HEK293T (cell line): ENCODE results near the gene BLTP2.
A peak's percentile ranks its signal among the peaks of the same experiment; 100 is the strongest.

Experiments
- CTCF ChIA-PET: fragments of 350-600 bp; formaldehyde crosslinking; extraction: SDS; loops from one replicate; lab custom pipeline; 2021; ENCODE audit warnings: antibody characterized with exemption, inconsistent platforms; lab: Yijun Ruan, JAX
- POLR2A ChIA-PET: fragments of 350-600 bp; formaldehyde crosslinking; extraction: SDS; loops from one replicate; lab custom pipeline; 2020; ENCODE audit warnings: antibody characterized with exemption, inconsistent platforms; lab: Yijun Ruan, JAX
- DNase-seq: peaks from one replicate; pipeline ENCODE4 v3.0.0; 2012; ENCODE audit warnings: mixed read lengths; ENCODE audit errors: extremely low spot score
- ARNT ChIP-seq: fragments of 450-650 bp; IDR thresholded peaks from 2 replicates; pipeline ENCODE4 v1.6.1; 2017; ENCODE audit warnings: mild to moderate bottlenecking
- BHLHE40 ChIP-seq: fragments of 450-650 bp; IDR thresholded peaks from 2 replicates; pipeline ENCODE4 v1.6.1; 2016; ENCODE audit warnings: mild to moderate bottlenecking, moderate library complexity, borderline replicate concordance
- CTBP1 ChIP-seq: fragments of 450-650 bp; IDR thresholded peaks from 2 replicates; pipeline ENCODE4 v1.6.1; 2016; ENCODE audit warnings: borderline replicate concordance
- ELF4 ChIP-seq: fragments of 450-650 bp; IDR thresholded peaks from 2 replicates; pipeline ENCODE4 v1.6.1; 2017; ENCODE audit warnings: antibody characterized with exemption
- FOXA1 ChIP-seq: fragments of 450-650 bp; IDR thresholded peaks from 2 replicates; pipeline ENCODE4 v1.6.1; 2016; ENCODE audit warnings: mild to moderate bottlenecking
- FOXK2 ChIP-seq: fragments of 450-650 bp; IDR thresholded peaks from 2 replicates; pipeline ENCODE4 v1.6.1; 2016; ENCODE audit warnings: mild to moderate bottlenecking
- FOXM1 ChIP-seq: fragments of 450-650 bp; IDR thresholded peaks from 2 replicates; pipeline ENCODE4 v1.6.1; 2017; ENCODE audit warnings: mild to moderate bottlenecking, borderline replicate concordance
- HDGF ChIP-seq: fragments of 450-650 bp; IDR thresholded peaks from 2 replicates; pipeline ENCODE4 v1.6.1; 2017; ENCODE audit warnings: antibody characterized with exemption, borderline replicate concordance
- L3MBTL2 ChIP-seq: fragments of 450-650 bp; conservative IDR thresholded peaks from 2 replicates; pipeline ENCODE4 v1.6.1; 2016; ENCODE audit warnings: mild to moderate bottlenecking
- LEF1 ChIP-seq: fragments of 450-650 bp; IDR thresholded peaks from 2 replicates; pipeline ENCODE4 v1.6.1; 2017; ENCODE audit warnings: mild to moderate bottlenecking, borderline replicate concordance
- NFRKB ChIP-seq: fragments of 450-650 bp; IDR thresholded peaks from 2 replicates; pipeline ENCODE4 v1.6.1; 2016; ENCODE audit warnings: mild to moderate bottlenecking, moderate library complexity
- PKNOX1 ChIP-seq: fragments of 450-650 bp; IDR thresholded peaks from 2 replicates; pipeline ENCODE4 v1.6.1; 2016
- SP1 ChIP-seq: fragments of 450-650 bp; IDR thresholded peaks from 2 replicates; pipeline ENCODE4 v1.6.1; 2017
- SUZ12 ChIP-seq: fragments of 450-650 bp; IDR thresholded peaks from 2 replicates; pipeline ENCODE4 v1.6.1; 2016; ENCODE audit warnings: mild to moderate bottlenecking
- TARDBP ChIP-seq: fragments of 450-650 bp; IDR thresholded peaks from 2 replicates; pipeline ENCODE4 v1.6.1; 2016
- ZNF384 ChIP-seq: fragments of 450-650 bp; IDR thresholded peaks from 2 replicates; pipeline ENCODE4 v1.6.1; 2016

The BLTP2 gene

GRCh38 chr17:28620010-28620409 is 24.9 kb downstream of the BLTP2 start:
- CTCF ChIA-PET, result interaction anchor here (0.6 to 1.0 kb wide), 3 partner anchors 9 to 68 kb away, joined by 3 read pairs; no protein-coding TSS in a partner anchor
- DNase-seq, result no peak
- POLR2A ChIA-PET, result no interaction called here
- TF ChIP-seq ZNF384 (no peak), FOXM1 (no peak), BHLHE40 (no peak), ARNT (no peak), L3MBTL2 (no peak), CTBP1 (no peak), ELF4 (no peak)

GRCh38 chr17:28618464-28618863 is 26.5 kb downstream of the BLTP2 start:
- ChIA-PET POLR2A (no interaction called here), CTCF (interaction anchor here (0.6 to 1.6 kb wide), 3 partner anchors 25 to 153 kb away, joined by 3 to 5 read pairs (median 3); no protein-coding TSS in a partner anchor)
- no peak for DNase-seq
- TF ChIP-seq PKNOX1 (no peak), TARDBP (no peak), NFRKB (no peak), FOXK2 (no peak), HDGF (no peak), BHLHE40 (no peak), L3MBTL2 (no peak)

- DNase-seq, result no peak
- POLR2A ChIA-PET, result interaction anchor here (0.9 kb wide), 1 partner anchor 131 kb away, joined by 3 read pairs; no protein-coding TSS in a partner anchor
- CTCF ChIA-PET, result interaction anchor here (1.0 to 1.1 kb wide), 2 partner anchors 31 to 391 kb away, joined by 3 to 4 read pairs; no protein-coding TSS in a partner anchor
- TF ChIP-seq BHLHE40, result no peak
- no peak for TF ChIP-seq TARDBP
- no peak for TF ChIP-seq LEF1
- no peak for TF ChIP-seq CTBP1
- no peak for TF ChIP-seq HDGF
- TF ChIP-seq SP1, result no peak
- no peak for TF ChIP-seq FOXM1
- no peak for TF ChIP-seq NFRKB
- no peak for TF ChIP-seq FOXA1
- no peak for TF ChIP-seq FOXK2
- no peak for TF ChIP-seq SUZ12
Measured at GRCh38 chr17:28616281-28616680, 28.7 kb downstream of the BLTP2 start.

GRCh38 chr17:28615260-28615940 is 29.6 kb downstream of the BLTP2 start:
- DNase-seq, result no peak
- no peak for TF ChIP-seq HDGF
- TF ChIP-seq NFRKB, result no peak
- TF ChIP-seq ZNF384, result no peak
- TF ChIP-seq ARNT, result no peak
- TF ChIP-seq LEF1, result no peak
- no peak for TF ChIP-seq FOXK2
- no peak for TF ChIP-seq TARDBP
- TF ChIP-seq CTBP1, result no peak
- TF ChIP-seq PKNOX1, result no peak
- no peak for TF ChIP-seq BHLHE40
- no peak for TF ChIP-seq L3MBTL2
- TF ChIP-seq SP1, result no peak
- TF ChIP-seq SUZ12, result no peak
- ChIA-PET CTCF (interaction anchor here (1.1 kb wide), 1 partner anchor 32 kb away, joined by 4 read pairs; no protein-coding TSS in a partner anchor), POLR2A (interaction anchor here (0.9 kb wide), 2 partner anchors 10 to 130 kb away, joined by 3 read pairs; no protein-coding TSS in a partner anchor)

GRCh38 chr17:28613931-28614381 is 31.0 kb downstream of the BLTP2 start, which contains the start of gene RSKR:
RSKR (minus strand) TSS chr17:28614185; CDS start chr17:28614161, 24 bp downstream.
- TF ChIP-seq CTBP1 (no peak), SP1 (no peak), L3MBTL2 (no peak), TARDBP (no peak), ELF4 (no peak), FOXK2 (no peak), FOXA1 (no peak), SUZ12 (no peak), FOXM1 (no peak), NFRKB (no peak), ARNT (no peak), LEF1 (no peak), BHLHE40 (no peak)
- POLR2A ChIA-PET, result interaction anchor here (0.6 to 1.2 kb wide), 2 partner anchors 14 to 33 kb away, joined by 3 read pairs; no protein-coding TSS in a partner anchor
- no peak for DNase-seq
- CTCF ChIA-PET, result interaction anchor here (0.7 to 1.4 kb wide), 3 partner anchors 26 to 375 kb away, joined by 3 to 7 read pairs (median 4); no protein-coding TSS in a partner anchor

- no peak for TF ChIP-seq LEF1
- TF ChIP-seq FOXM1, result no peak
- TF ChIP-seq SUZ12, result no peak
- no peak for TF ChIP-seq TARDBP
- no peak for TF ChIP-seq HDGF
- TF ChIP-seq FOXA1, result no peak
- TF ChIP-seq ZNF384, result no peak
- TF ChIP-seq L3MBTL2, result no peak
- no peak for TF ChIP-seq ELF4
- CTCF ChIA-PET, result interaction anchor here (0.7 to 1.4 kb wide), 6 partner anchors 8 to 374 kb away, joined by 3 to 7 read pairs (median 3); no protein-coding TSS in a partner anchor
- POLR2A ChIA-PET, result interaction anchor here (0.6 to 1.2 kb wide), 2 partner anchors 14 to 32 kb away, joined by 3 read pairs; no protein-coding TSS in a partner anchor
- DNase-seq, result peak; percentile 41
Measured at GRCh38 chr17:28612936-28613872, 31.8 kb downstream of the BLTP2 start.
